T-helper 1 cell treated with Interleukin-12 subunit alpha and Interleukin-12 subunit beta and Interleukin-4 antibody, amounts not matched to agents 30 ng/mL and 1 ng/mL, for 36 hours (primary cell): ENCODE measurements around the gene BRICD5. TPM values are rescaled to one million over a fixed set of nuclear protein-coding genes. Genes with fewer than 3 reads are reported as not detected.
"Not testable (repeated sequence)": the region's sequence is repeated elsewhere in the genome, so short reads cannot be mapped to it uniquely, and the experiment has no call there.

ENCODE experiments used
- intact Hi-C: fragments of 100-400 bp; cut with micrococcal nuclease; formaldehyde crosslinking; loops from one replicate; pipeline ENCODE4 v1.15.1; 2024
- total RNA-seq: library from RNA; stranded (reverse); gene quantifications from 2 replicates; pipeline ENCODE4 v1.2.3, GENCODE V29; 2022

BRICD5 gene
- 7.6 and 12.5 TPM in 2 replicates for total RNA-seq

DNA sequence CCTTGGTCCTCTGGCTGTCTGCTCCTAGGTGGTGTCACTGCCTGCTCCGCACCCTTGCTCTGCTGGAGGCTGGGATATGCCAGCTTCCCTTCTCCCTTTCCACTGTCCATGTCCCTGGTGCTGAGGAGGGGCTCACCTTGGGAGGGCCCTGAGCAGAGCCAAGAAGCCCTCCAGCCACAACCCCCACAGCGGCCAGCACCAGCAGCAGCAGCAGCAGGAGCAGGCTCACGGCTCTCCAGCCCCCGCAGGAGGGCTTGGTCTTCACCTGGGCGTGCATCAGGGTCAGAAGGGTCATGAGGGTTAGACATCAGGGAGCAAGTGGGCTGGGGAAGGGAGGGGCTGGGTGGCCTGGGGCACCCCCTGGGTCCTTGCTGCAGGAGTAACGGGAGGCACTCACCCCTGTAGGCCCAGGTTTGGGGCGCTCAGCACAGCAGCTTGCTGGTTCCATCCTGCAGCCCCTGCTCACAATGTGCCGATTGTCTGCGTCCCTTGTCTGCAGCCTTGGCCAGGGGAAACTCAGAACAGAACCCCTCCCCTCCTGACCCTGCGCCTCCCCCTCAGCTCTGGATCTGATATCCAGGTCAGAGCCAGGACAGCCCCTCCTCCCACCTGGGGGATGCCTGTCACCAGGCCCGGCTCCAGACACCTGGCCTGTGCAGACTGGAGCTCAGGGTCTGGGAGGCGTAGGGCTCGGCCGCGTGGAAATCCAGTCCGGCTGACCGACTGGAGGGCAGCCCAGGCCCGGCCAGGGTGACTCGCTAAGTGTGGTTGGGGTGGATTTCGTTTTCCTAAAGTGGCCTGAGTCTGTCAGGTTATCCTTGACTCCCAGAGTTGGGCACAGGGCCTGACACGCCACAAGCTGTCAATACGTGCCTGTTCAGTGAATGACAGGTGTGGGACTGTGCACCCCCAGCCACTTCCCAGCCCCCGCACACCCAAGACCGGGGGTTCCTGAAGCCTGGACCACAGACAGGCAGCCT is at the start of gene BRICD5:
Gene BRICD5, minus strand, starts transcription at position 478 of the 980 bp plus-strand sequence. Its CDS starts 30 bp downstream, at position 448.
- intact Hi-C loops, result no loop called here

DNA sequence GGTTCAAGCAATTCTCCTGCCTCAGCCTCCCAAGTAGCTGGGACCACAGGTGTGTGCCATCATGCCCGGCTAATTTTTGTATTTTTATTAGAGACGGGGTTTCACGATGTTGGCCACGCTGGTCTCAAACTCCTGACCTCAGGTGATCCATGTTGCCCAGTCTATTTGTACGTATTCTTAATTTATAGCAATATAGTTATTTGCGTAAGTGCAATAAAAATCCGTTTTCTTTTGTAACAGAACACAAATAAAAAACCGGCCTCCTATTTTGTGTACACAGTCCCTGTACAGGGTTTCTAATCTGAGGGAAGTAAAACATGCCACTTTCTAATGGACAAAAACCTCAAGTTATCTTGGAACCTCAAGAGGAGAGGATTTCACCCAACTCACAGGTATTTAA is 49.6 kb upstream of the BRICD5 start:
- intact Hi-C loops, result no loop called here

DNA sequence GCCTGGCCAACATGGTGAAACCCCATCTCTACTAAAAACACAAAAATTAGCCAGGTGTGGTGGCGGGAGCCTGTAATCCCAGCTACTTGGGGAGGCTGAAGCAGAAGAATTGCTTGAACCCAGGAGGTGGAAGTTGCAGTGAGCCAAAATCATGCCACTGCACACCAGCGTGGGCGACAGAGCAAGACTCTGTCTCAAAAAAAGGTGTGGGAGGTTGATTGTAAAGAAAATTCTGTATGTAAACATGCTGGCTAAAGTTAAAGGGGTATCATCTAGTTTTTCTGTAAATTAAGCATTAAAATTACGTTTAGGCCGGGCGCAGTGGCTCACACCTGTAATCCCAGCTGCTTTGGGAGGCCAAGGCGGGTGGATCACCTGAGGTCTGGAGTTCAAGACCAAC is 47.9 kb upstream of the BRICD5 start:
- intact Hi-C loops, result not testable (repeated sequence)

DNA sequence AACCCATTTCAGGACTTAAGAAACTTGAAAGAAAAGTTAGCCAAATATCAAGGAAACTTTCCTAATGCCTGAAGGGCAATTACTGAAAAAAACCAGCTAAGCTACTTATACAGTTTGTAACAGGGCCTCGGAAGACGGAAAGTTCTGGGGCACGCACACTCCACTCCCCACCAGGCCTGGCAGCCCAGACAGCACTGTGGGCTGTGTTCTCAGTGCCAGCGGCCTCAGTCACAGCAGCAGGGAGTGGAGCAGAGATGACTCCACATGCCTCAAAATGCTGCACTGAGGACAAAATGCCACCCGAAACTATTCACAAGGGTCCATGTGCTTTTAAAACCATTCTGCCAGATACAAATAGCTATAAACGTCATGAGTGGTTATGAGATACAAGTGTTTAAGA is 47.1 kb upstream of the BRICD5 start:
- intact Hi-C loops, result no loop called here

DNA sequence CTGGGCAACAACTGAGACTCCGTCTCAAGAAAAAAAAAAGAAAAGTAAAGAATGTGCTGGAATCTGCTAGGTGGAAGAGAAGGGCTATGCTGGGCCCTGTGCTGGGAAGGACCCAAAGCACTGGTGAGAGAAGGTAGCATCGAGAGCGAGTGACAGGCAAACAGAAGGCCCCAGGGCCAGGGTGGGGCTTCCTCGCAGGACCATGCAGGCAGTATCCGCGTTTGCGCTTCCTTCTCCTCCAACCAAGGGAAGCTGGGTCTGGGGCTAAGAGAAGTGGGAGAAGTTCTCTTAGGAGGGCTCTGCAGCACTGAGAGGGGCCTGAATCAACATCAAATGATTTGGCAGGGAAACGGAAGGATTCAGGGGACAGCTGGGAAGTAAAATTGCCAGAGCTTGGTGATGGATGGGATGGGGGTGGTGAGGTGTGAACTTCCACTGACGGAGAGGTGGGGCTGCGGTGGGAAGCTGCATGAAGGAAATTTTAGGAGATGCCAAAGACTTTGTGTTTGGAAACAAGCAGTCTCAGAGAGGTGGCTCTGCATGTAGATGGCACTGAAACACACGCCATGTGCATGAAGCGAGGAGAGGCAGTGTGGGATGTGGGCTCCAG is 46.0 kb upstream of the BRICD5 start:
- intact Hi-C loops, result no loop called here

DNA sequence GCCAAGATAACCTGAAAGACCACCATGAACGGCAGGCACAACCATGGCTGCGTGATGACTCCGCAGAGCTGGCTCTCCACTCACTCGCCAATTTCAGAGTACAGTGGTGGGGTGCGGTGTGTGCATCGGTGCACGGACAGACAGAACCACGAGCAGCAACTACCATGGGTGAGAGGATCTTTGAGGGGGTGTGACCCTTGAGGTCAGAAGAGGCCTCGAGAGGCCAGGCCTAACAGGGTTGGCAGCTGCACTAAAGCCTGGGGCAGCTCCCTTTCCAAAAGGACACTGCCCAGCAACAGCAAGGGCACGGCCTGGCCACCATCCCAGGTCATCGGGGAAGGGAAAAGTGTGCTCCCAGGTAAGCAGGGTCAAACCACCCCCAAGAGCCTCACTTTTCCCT is 42.6 kb upstream of the BRICD5 start:
- intact Hi-C loops, result loop anchor here (5.0 kb wide), 3 partner anchors 96 to 249 kb away; partner anchors contain the start of gene TRAF7

DNA sequence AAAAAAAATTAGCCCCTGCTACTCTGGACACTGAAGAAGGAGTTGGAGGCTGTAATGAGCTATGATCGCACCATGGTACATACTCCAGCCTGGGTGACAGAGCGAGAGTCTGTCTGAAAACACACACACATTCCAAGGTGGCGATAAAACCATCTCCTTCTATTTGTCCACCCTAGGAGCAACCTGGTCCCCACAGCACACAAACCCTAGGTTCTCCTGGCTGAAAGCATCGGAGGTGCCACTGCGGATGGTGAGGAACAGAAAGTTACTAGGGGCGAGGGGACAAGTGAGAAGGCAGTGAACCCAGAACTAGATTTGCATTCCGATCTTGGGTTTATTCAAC is 42.1 kb upstream of the BRICD5 start:
- intact Hi-C loops, result loop anchor here (5.0 kb wide), 3 partner anchors 95 to 250 kb away; partner anchors contain the start of gene TRAF7

DNA sequence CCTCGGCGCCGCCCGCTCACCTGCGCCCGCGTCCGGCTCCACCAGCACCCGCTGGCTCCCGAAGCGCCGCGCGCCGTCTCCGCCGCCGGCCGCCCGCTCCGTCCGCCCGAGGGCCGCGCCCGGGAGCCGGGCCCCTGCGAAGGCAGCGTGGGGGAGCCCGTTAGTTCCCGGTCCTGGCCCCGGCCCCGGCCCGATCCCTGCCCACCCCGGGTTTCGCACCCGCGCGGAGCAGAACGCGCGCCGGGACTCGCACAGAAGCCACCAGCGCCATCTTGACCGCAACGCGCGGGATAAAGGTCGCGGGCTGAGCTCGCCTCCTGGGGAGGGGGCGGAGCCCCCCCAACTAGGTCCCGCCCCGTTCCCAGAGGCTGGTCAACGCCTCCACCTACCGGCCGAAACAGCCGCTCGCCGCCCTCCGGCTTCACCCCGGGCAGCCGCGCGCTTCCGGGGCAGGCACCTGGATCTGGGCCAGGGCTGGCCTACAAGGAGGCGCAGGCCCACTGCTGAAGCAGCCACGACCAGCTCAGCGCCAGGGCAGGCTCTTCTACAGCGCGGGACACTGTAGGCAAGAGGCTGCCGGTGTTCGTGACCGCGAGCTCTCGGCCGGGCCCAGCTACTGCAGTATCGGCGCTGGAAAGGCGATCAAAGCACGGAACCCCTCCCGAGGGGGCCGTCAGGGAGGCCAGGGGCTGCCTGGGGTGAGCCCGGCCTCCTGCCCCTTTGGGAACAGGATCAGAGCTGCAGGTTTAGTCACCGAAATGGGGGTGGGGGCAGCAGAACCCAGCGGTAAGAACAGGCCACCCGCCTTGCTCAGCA is 40.8 kb upstream of the BRICD5 start, which contains the start of gene ECI1:
Gene ECI1, minus strand, starts transcription at position 292 of the 816 bp plus-strand sequence. Its CDS starts 21 bp downstream, at position 271.
- intact Hi-C loops, result loop anchor here (1.0 to 5.0 kb wide), 6 partner anchors 17 to 251 kb away; partner anchors contain the start of genes E4F1, RNPS1 and TRAF7

DNA sequence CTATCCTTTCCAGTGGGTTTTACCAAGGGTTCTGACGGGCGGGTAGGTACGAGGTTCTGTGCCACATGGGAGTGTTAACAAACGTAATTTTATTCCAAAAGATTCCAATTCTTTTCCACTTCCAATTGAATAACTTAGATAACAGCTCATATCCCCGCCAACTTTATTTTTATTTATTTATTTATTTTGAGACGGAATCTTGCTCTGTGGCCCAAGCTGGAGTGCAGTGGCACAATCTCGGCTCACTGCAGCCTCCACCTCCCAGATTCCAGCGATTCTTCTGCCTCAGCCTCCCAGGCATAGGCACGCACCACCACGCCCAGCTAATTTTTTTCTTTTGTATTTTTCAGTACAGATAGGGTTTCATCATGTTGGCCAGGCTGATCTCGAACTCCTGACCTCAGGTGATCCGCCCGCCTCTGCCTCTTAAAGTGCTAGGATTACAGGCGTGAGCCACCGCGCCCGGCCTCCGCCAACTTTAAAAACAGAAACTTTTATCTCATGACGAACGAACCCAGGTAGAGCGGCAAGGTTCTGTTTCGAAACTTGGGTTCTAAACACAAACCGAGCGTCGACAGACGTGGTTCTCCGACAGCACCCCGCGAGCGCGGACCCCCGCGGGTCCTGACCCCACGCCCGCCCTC is 40.1 kb upstream of the BRICD5 start:
- intact Hi-C loops, result loop anchor here (1.0 to 5.0 kb wide), 6 partner anchors 18 to 252 kb away; partner anchors contain the start of genes E4F1, RNPS1 and TRAF7

DNA sequence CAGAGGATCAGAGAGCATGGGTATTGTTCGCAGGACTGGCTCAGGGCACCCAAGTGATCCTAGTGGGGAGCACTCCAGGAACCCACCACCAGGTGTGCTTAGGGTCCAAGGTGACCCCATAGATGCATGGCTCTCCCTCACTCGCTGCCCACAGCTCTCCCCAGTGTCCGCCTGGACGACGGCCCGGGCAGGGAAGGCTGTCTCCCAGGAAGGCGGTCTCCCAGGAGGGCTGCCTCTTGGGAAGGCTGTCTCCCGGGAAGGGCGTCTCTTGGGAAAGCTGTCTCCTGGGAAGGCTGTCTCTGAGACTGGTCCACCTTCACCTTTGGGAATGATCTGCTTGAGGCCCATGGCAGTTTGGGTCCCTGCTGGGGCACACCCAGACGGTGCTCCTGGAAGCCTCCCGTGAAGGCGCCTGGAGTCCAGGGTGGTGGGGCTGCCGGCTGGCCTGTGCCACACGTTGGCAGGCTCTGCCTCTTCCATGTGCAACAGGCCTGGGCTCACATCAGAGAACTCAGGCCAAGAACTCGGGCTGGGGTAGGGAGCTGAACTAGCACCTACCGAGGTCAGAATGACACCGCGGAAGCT is 35.7 kb upstream of the BRICD5 start:
- intact Hi-C loops, result no loop called here

DNA sequence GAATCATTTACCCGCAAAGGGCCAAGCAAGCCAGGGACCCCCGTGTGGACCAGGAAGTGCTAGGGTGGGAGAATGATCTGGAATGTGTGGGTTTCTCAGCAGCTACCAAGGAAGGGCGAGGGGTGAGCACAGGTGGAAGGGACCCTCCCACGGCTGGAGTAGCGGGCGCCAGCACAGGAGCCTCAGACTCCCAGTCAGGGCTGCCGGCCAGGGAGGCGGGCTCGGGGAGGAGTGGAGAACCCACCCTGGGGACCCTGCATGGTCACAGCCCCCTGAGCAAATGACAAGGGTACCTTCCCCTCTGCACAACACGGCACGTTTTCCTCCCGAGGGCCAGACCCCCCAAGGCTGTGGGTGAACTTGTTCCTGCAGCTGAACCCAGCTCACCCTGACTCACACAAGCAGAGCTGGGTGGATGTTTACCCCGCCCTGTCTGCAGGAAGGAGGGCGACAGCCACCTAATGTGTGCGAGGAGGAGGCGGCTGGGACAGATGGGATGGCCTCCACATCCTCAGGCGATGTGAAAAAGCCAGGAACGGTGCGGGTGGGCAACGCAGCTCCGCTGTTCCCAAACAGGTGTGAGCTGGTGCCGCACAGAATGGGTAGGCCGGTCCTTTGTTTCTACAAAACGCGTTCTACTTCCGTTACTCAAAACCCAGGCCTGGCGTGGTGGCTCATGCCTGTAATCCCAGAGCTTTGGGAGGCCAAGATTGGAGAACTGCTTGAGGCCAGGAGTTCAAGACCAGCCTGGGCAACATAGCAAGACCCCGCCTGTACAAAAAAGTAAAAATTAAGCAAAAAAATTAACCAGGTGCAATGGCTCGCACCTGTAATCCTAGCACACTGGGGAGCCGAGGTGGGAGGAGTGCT is 34.5 kb upstream of the BRICD5 start:
- intact Hi-C loops, result no loop called here

DNA sequence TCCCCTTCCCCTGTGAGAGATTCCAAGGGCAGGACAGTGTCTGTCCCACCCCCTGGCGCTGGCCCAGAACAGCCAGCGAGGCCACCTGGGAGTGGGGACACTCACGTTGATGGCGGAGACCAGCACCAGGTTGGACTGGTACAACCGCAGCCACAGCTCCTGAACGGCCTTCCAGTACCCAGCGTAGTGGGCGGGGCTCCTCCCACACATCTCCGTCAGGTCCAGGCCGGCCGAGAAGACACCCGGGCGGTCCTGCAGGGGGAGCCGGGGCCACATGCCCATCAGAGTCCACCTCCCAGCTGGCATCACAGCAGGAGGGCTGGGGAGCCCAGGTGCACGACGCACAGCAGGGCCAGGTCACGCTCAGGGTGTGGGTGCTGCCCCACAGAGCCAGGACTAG is 33.6 kb upstream of the BRICD5 start:
- intact Hi-C loops, result no loop called here

DNA sequence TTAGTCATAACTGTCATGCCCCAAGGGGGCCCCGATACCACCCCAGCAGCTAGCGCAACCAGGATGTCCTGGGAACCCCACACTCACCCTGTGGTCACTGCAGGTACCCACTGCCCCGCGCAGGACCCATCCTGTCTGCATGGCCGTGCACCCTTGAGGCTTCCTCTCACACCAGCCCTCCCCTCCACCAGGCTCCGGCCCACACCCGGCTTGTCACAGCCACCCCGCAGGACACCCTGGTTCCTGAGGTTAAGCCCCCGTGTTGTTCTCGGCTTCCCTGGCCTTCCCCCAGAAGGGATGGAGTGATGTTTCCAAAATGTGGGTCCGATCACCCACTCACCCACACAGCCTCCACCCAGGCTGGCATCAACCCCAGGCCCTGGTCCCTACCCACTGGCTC is 33.1 kb upstream of the BRICD5 start:
- intact Hi-C loops, result no loop called here

DNA sequence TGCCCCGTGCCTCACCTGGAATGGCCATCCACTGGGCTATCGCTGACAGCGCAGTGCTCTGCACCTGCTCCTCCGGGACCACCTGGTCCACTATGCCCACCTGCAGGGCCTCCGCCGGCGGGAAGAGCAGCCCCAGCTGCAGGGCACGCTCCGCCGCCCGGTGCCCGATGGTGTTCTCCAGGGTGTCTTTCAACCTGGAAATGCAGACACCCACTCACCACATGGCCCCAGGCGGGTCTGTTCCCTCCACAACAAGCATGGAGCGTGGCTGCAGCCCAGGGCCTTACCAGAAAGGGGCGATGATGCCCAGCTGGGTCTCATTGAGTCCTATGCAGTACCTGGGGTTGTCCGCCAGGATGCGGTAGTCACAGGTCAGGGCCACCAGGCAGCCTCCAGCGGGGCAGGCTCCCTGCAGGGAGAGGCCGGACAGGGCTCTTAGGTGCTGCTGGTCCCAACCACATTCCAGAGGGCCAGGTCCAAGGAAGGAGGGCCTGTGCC is 32.4 kb upstream of the BRICD5 start:
- intact Hi-C loops, result no loop called here

DNA sequence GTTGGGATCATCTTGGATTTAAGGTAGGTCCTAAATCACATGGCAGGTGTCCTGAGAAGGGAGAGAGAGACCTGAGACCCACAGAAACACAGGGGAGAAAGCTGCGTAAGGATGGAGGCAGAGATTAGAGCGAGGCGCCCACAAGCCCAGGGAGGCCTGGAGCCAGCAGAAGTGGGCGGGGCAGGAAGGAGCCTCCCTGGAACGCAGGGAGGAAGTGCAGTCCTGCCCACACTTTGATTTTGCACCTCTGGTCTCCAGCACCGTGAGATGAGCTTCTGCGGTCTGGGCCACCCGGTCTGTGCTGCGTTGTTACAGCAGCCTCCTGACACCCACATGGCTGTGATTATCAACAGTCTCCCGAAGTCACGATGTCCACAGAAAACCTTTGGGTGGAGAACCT is 31.9 kb upstream of the BRICD5 start:
- intact Hi-C loops, result no loop called here

DNA sequence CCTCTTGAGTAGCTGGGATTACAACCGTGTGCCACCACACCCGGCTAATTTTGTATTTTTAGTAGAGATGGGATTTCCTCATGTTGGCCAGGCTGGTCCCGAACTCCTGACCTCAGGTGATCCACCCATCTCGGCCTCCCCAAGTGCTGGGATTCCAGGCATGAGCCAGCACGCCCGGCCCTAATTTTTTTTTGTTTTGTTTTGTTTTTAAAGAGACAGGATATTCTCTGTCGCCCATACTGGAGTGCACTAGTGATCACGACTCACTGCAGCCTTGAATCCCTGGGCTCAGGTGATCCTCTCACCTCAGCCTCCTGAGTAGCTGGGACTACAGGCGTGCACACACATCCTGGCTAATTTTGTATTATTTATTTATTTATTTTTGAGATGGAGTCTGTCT is 29.7 kb upstream of the BRICD5 start:
- intact Hi-C loops, result not testable (repeated sequence)

DNA sequence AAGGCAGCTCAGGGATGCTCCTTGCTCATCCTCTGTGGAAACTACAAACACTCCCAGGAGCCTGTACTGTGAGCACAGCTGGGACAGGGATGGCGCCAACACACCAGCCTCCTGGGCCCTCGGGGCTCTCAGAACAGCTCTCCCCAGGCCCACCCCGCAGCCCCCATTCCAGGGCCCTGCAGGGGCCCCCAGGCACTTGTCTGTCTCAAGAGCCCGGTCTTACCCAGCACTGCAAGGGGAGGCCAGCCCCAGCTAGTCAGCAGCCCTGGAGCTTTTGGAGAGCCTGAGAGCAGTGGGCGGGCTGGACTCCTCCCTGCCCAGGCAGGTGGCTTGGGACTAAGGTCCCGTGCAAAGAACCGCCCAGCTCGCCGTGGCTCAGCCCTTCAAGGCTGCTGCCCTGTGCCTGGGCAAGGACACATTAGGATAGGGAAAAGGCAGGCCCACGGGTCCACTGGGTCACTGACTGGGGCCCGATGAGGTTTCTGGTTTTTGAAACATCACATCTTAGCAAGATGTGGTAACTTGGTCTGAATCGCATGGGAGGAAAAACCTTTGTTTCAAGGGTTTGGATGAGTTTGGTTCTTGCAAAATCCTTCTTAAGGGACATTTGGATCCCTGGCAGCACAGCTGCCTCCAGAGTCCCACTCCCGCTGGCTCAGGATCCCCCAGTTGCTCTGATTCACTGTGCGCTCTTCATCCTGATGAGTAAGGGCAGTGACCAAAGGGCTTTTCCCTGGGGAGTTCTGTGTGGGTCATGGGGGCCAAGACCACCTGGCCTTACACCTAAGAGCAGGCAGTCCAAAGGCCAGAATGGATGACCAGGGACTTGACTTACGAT is 28.4 kb upstream of the BRICD5 start:
- intact Hi-C loops, result no loop called here

DNA sequence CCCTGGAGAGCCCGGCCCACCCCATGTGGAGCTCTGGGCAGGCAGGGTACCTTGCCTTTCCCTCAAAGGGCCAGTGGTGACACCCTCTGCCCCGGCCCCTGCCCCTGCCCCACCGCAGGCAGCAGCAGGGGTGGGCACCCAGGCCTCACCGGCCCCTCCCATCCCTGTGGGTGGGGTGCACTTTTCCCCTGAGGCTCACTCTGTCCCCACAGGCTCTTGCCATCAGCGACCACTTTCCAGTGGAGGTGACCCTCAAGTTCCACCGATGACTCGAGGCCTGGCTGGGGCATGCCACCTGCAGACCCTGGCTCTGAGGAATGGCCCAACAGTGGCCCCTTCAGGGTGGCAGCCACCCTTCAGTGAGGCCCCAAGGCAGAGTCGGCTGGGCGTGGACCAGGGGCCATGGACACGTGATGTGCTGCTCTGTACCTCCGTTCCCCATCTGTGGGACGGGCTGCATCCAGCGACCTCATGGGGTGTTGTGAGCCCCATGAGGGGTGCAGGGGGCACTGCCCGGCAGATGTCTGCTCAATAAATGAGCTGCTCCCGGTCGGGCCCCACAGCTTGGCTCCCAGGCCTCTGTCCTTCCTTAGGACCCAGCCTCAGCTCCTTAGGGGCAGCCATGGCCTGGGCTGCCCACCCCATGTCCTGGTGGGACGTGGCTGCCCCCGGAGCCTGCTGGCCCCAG is 27.6 kb upstream of the BRICD5 start:
- intact Hi-C loops, result no loop called here
